K562 (cell line): ENCODE measurements around the gene C9orf50. TPM values are rescaled to one million over a fixed set of nuclear protein-coding genes. Genes with fewer than 3 reads are reported as not detected.
A peak's percentile ranks its signal among the peaks of the same experiment; 100 is the strongest.

Experiments used
- CCAR2 ChIP-seq: fragments of 200-400 bp; formaldehyde crosslinking; IDR thresholded peaks from 2 replicates; pipeline ENCODE4 v1.6.1; 2017; ENCODE audit warnings: mild to moderate bottlenecking, low read depth, low read length
- E2F4 ChIP-seq: sonication (generic); formaldehyde crosslinking; IDR thresholded peaks from 2 replicates; pipeline ENCODE4 v1.8.0; 2022; ENCODE audit warnings: mild to moderate bottlenecking, low read depth, missing genetic modification reagents
- FOSL1 ChIP-seq: fragments of 200-800 bp; sonication (Bioruptor generic); conservative IDR thresholded peaks from 2 replicates; pipeline ENCODE4 v1.6.1; 2016; ENCODE audit warnings: missing genetic modification characterization, missing compliant biosample characterization
- HDAC3 ChIP-seq: fragments of 450-650 bp; IDR thresholded peaks from 2 replicates; pipeline ENCODE4 v1.6.1; 2018; ENCODE audit warnings: borderline replicate concordance, mild to moderate bottlenecking, moderate library complexity; ENCODE audit not compliant: partially characterized antibody
- KHSRP ChIP-seq: fragments of 450-650 bp; IDR thresholded peaks from 2 replicates; pipeline ENCODE4 v1.6.1; 2017
- MEF2D ChIP-seq: conservative IDR thresholded peaks from 2 replicates; pipeline ENCODE4 v1.6.1; 2016; ENCODE audit warnings: low read depth, missing genetic modification characterization, missing compliant biosample characterization
- NR0B1 ChIP-seq: fragments of 450-650 bp; IDR thresholded peaks from one replicate; pipeline ENCODE4 v1.6.1; 2018; ENCODE audit warnings: mild to moderate bottlenecking, moderate library complexity; ENCODE audit not compliant: partially characterized antibody
- NR4A1 ChIP-seq, 2 experiments: fragments of 250-450 bp in 1 of 2; fragments of 450-650 bp in 1 of 2; sonication (Bioruptor Pico) in 1 of 2; IDR thresholded peaks; 2 replicates each; pipeline versions ENCODE4 v1.4.0 to v1.6.1; 2016 to 2020; ENCODE audit warnings: mild to moderate bottlenecking in 2 of 2, missing compliant biosample characterization in 1 of 2, missing genetic modification characterization in 1 of 2, moderate library complexity in 1 of 2
- RAD51 ChIP-seq: fragments of 450-650 bp; IDR thresholded peaks from 2 replicates; pipeline ENCODE4 v1.7.1; 2016; ENCODE audit warnings: low read depth, mild to moderate bottlenecking, borderline replicate concordance
- SMAD3 ChIP-seq: fragments of 450-650 bp; formaldehyde crosslinking; conservative IDR thresholded peaks from 2 replicates; pipeline ENCODE4 v1.4.0; 2020; ENCODE audit warnings: mild to moderate bottlenecking
- TBL1XR1 ChIP-seq, 2 experiments: IDR thresholded peaks; 2 replicates each; pipeline ENCODE4 v1.6.1; 2012; ENCODE audit warnings: improper control_type of control experiment in 2 of 2, low read length in 2 of 2, mild to moderate bottlenecking in 1 of 2
- ZBTB11 ChIP-seq, 3 experiments: fragments of 200-800 bp in 1 of 3; fragments of 250-450 bp in 1 of 3; fragments of 450-650 bp in 1 of 3; sonication (Bioruptor Pico) in 1 of 3; sonication (Bioruptor generic) in 1 of 3; formaldehyde crosslinking in 1 of 3; IDR thresholded peaks; 2 replicates each; pipeline versions ENCODE4 v1.6.1 to v1.8.0; 2016 to 2022; ENCODE audit warnings: mild to moderate bottlenecking in 2 of 3, missing genetic modification characterization in 2 of 3, missing compliant biosample characterization in 1 of 3, moderate library complexity in 1 of 3
- ZNF518B ChIP-seq: fragments of 250-450 bp; sonication (Bioruptor Pico); IDR thresholded peaks from 2 replicates; pipeline ENCODE4 v1.5.0; 2021; ENCODE audit warnings: mild to moderate bottlenecking, moderate library complexity
- ZNF717 ChIP-seq: fragments of 250-450 bp; sonication (Bioruptor Pico); IDR thresholded peaks from 2 replicates; pipeline ENCODE4 v1.5.0; 2021
- polyA plus RNA-seq, 8 experiments: library from polyadenylated mRNA; depleted of rRNA in 4 of 8; stranded (reverse) in 5 of 8; unstranded in 3 of 8; fragments of >200 nt; fragmentation: Nextera tagmentation in 2 of 8; fragmentation: Illumina TruSeq in 1 of 8; extraction: Ambion mirVana in 2 of 8; extraction: Trizol in 1 of 8; gene quantifications; 2 replicates each; pipeline versions ENCODE4 v1.2.1 to v1.2.3, GENCODE V29; 2011 to 2014; ENCODE audit warnings: inconsistent platforms in 1 of 8, missing spikeins in 1 of 8
- total RNA-seq, 7 experiments: library from RNA; depleted of rRNA in 6 of 7; stranded (reverse); fragments of >200 nt in 6 of 7; fragmentation: Illumina TruSeq in 2 of 7; extraction: Trizol in 2 of 7; gene quantifications; 2 replicates each; pipeline versions ENCODE4 v1.2.1 to v1.2.3, GENCODE V29; 2011 to 2021; ENCODE audit warnings: low replicate concordance in 1 of 7

The C9orf50 gene
- total and polyA plus RNA-seq, 9 of the 15 experiments (the other 6 are each of a cell fraction or from before 2014, with no cell fraction given) = not detected

- no peak for TF ChIP-seq E2F4
- no peak for TF ChIP-seq ZNF717
- TF ChIP-seq MEF2D (tag) = peak; percentile 67; the same call in 1 of the 2 replicates
- 0 out of 2 replicates have a peak, but pooled peaks have one; percentile 5 for TF ChIP-seq SMAD3
- no peak for TF ChIP-seq KHSRP
- TF ChIP-seq ZNF518B (CRISPR knock-in tag) = no peak
- no peak for TF ChIP-seq NR4A1 (CRISPR knock-in tag; IDR thresholded peaks at IDR 0.05)
- peak; percentile 87; the same call in 1 of the 2 replicates for TF ChIP-seq NR4A1 (tag; IDR thresholded peaks at IDR 0.05)
- no peak for TF ChIP-seq HDAC3
- TF ChIP-seq TBL1XR1 (IDR thresholded peaks at IDR 0.05; ENCODE audit: low read length in 2 of 2) = no peak; a peak in 1 of 4 replicates
- no peak for TF ChIP-seq RAD51
- 0 out of 2 replicates have a peak, but pooled peaks have one; percentile 37 for TF ChIP-seq FOSL1 (tag)
- TF ChIP-seq CCAR2 = no peak
- no peak for TF ChIP-seq ZBTB11 (CRISPR knock-in tag; IDR thresholded peaks at IDR 0.05)
- TF ChIP-seq NR0B1 = no peak
Measured at GRCh38 chr9:129570450-129571297, 50.2 kb downstream of the C9orf50 start (continued).
